ENCODE measurements around the gene SLC47A2.

The SLC47A2 gene

GRCh38 chr17:19747829-19748806 is 31.7 kb upstream of the SLC47A2 start, which contains the start of gene ALDH3A1:
ALDH3A1 (minus strand) TSS chr17:19748298; CDS start chr17:19745129, 3,169 bp downstream.
- no peak for DNase-seq

DNA sequence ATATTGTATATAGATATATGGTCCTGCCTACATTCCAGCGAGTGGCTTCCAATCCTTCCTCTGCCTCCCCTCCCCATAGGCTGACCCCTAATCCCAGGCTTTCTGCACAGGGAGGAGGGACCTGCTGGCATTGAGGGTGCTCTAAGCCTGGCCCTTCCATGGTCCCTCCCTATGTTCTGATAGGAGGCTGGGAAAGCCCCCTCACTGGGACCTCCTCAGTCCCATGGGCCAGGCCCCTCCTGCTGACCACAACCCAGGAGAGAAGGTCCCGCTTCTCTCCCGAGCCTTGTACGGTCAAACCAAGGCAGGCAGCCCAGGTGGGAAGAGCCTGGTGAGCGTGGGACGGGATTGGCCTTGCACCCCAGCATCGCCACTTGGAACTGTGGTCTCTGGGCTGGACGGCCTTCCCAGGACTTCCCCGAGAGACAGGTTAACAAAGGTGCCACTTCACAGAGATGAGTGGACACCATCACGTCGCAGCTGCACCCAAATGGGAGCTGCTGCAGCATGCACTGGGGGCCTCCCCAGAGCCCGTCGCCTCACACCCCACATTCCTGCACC is 30.9 kb upstream of the SLC47A2 start:
- DNase-seq: no peak

DNA sequence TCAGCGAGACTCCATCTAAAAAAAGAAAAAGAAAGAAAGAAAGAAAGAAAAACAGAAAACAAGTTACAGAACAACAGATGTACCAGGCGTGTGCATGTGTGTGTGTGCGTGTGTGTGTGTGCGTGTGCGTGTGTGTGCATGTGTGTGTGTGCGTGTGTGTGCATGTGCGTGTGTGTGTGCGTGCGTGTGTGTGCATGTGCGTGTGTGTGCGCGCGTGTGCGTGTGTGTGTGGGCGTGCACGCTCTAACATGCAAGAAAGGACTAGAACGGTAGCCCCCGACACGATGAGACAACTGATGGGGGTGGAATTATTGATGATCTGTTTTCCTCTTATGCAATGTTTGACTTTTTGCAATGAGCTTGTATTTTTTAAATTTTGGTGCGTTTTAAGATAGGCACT is 30.1 kb upstream of the SLC47A2 start:
- no peak for DNase-seq

DNA sequence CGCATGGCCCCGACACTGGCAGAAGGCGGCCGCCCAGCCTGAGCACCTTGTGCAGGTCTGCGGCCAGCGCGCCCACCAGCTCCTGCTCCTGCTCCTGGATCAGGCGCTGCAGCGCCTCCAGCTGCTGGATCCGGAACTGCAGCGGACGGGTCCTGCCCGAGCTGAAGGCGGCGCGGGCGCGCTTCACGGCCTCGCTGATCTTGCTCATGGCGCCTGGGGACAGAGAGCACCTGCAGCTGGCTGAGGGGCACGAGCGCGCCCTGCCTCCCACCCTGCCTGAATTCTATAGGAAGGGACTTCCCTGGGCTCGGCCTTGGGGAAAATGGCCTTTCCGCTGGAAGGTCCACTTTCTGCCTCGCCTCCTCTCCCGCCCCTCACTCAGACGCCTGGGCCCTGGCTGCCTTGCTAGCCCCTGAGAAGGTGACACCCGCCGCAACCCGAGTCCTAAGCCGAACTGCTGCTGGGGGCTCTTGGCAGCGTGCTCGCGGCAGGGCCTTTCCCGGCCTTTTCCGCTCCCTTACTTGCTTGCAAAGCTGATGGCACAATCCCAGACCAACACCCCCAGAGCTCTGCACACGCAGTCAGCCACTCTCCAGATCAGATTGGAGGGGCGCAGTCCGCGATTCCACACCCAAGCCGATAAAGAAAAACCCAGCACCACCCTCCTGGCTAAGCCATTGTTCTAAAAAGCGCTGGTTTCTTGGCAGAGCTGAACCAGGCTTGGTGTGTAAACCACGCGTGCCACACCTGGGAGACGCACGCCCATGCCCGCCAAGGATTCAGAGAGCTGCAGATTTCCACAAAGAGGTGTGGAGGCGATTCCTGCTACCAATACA is 28.8 kb upstream of the SLC47A2 start:
- DNase-seq: peak; percentile 58

- DNase-seq: no peak
These were observed 28.1 kb upstream of the SLC47A2 start for GRCh38 chr17:19744492-19744891.

DNA sequence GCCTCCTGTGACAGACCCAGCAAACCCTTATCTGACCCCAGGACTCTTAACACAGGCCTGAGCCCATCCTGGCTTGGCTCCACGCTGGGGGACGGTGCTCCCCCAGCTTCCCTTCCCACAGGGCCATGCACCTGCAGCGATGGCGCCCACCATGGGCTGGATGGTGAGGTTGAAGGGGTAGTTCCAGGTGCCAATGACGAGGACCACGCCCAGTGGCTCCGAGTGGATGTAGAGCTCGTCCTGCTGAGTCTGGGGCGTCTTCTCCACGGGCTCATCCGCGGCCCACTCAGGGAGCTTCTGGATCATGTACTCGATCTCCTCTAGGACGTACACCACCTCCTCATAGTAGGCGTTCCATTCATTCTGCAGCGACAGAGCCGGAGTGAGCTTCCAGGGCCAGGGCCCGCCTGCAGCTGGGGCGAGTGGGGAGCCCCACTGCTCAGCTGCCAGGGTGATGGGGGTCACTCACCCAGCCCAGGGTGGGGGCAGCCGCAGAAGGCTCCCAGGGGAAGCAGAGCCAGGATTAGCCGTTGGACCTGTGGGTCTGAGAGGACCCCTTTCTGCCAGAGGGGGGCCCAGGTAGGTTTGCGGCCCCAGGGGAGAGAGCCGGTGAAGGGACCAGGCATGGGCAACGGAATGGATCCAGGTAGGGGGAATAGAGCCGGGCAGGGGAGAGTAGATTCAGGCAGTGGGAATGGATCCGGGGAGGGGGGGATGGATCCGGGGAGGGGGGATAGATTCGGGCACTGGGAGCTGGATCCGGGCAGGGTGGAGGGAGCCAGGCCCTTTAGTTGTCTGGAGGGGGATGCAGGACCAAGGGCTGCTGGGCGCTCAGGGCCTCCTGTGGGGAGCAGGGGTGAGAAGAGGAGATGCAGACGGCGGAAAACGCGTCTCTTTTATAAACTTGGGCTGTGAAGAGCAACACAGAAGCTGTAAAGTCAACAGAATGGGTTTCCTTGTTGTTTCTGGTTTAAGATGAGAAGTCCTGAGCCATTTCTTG is 27.0 kb upstream of the SLC47A2 start:
- no peak for DNase-seq

- DNase-seq: no peak
These were observed 26.1 kb upstream of the SLC47A2 start for GRCh38 chr17:19742495-19742894.

DNA sequence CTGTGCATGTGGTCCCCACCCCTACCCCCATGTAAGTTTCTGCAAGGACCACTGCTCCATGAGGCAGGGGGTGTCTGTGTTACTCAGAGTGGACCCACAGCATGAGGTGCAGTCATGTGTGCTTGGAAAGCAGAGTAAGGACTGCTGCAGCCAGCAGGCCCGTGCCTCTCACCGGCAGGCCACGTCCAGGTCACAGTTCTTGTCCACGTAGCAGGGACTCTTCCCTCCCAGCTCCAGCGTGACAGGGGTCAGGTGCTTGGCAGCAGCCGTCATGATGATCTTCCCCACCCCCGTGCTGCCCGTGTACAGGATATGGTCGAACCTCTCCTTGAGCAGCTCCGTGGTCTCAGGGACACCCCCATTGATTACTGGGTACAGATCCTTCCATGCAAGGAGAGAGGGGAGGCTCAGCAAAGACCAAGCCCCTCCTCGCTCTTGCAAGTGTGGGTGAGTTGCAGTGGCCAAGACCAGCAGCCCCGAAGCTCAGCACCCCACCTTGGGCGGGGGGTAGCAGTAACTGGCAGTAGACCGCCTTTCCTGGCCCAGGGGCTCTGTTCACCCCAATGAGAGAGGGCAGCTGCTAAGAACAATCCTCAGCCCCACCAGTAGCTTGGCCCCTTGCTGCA is 25.6 kb upstream of the SLC47A2 start:
- DNase-seq: no peak

GRCh38 chr17:19740933-19741332 is 24.5 kb upstream of the SLC47A2 start:
- no peak for DNase-seq

DNA sequence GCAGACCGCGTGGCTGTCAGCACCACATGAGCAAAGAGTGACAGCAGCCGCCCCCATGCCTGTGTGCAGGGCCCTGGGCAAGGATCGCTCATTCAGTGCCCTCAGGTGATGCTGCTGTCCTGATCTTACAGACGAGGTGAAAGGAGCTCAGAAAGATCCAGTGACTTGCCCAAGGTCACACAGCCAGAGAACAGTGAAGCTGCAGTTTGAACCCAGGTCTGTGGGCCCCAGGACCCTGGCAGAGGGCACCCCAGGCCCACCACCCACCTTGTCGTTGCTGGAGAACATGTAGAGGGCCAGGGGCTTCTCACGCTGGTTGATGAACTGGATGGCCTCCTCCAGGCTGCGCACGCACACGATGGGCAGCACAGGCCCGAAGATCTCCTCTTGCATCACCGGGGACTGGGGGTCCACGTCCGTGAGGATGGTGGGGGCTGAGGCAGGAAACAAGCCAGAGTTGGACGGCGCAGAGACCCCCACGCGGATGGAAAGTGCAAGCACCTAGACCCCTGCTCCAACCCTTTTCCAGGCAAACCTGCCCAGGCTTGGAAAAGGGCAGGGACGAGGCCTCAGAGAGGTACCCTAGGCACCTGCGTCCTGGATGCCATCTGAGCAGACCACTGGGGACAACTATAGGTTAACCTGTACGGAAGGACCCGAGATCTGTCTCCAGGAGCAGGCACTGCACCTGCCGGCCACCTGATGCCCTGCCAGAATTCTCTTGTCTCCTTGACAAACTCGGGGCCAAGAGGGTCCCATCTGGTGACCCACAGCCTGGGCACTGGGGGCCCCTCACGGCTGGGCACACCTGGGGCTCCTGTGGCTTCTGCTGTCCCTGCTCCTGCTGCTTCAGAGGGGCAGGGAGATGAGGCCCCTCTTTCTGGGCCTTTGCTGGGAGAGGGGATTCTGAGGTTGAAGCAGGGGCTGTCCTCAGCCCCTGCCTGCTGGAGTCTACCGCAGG is 23.1 kb upstream of the SLC47A2 start:
- DNase-seq: no peak

GRCh38 chr17:19738757-19739156 is 22.4 kb upstream of the SLC47A2 start:
- no peak for DNase-seq

DNA sequence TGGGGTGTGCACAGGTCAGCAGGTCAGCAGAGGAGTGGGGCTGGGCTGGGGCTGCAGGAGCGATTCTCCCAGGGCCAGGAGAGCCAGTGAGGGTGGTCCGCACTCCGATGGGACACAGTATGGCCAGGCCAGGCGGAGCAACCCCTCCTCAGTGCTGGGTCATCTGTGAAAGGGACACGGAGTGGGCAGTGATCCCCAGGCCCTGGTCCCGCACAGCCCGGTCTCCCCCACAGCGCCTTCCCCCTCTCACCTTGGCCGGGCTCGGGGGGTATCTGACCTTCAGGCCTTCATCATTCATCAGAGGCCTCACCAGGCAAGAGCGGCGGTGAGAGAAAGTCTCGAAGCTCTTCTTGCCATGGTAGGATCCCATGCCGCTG is 21.7 kb upstream of the SLC47A2 start:
- no peak for DNase-seq

- DNase-seq: no peak
These were observed 21.1 kb upstream of the SLC47A2 start for GRCh38 chr17:19737305-19738072.

GRCh38 chr17:19736071-19736470 is 19.7 kb upstream of the SLC47A2 start:
- DNase-seq: no peak

- DNase-seq: no peak
These were observed 17.7 kb upstream of the SLC47A2 start for GRCh38 chr17:19733953-19734526.

DNA sequence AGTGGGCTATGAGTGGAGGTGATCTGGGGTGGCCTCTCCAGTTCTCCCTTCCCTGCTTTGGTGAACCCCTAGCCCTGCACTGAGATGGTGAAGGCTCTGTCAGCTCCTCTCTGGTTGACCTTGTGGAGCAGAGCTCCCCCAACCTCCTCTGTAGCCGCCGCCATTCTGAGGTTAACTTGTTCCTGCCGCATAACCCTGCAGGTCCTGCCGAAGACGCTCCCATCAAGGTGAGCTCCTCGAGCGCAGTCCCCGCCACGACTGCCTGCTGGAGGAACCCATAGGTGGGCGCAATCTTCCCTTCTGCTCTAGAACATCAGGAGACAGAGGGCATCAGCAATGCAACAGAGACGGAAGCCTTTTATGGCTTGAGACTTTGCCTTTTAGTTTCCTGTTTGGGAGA is 15.2 kb upstream of the SLC47A2 start:
- no peak for DNase-seq

DNA sequence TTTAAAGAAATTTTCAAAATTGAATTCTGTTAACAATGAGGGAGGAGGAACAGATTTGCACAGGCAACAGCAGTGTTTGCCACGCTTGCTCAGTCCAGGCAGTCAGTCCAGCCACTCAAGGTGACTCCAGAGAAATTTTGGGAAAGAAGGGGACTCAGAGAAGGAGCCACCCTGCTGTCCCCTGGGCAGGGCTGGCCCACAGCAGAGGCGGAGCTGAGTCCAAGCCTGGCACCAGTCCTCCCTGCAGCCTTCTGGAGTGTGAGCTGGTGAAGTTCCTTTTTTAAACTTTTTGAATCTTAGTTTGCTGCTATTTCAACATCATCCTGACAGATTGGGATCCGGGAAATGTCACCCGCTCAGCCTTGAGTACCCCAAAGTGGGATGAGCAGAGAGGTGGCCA is 14.5 kb upstream of the SLC47A2 start:
- DNase-seq: no peak

- DNase-seq: no peak
These were observed 13.5 kb upstream of the SLC47A2 start for GRCh38 chr17:19729900-19730299.

- DNase-seq: no peak
These were observed 11.7 kb upstream of the SLC47A2 start for GRCh38 chr17:19728084-19728495.

Measured in activated gamma-delta T cell (primary cell).